SKM-1 treated with dmso at 0.1 percent for 144 hours (cell line): Measurements from ENCODE around the gene ZNF232.
"Not testable (repeated sequence)": the region's sequence is repeated elsewhere in the genome, so short reads cannot be mapped to it uniquely, and the experiment has no call there.

Source experiments
- DNase-seq: peaks from one replicate; lab custom pipeline; 2025; ENCODE audit not compliant: unreplicated experiment; lab: John Stamatoyannopoulos, UW

Gene ZNF232

DNA sequence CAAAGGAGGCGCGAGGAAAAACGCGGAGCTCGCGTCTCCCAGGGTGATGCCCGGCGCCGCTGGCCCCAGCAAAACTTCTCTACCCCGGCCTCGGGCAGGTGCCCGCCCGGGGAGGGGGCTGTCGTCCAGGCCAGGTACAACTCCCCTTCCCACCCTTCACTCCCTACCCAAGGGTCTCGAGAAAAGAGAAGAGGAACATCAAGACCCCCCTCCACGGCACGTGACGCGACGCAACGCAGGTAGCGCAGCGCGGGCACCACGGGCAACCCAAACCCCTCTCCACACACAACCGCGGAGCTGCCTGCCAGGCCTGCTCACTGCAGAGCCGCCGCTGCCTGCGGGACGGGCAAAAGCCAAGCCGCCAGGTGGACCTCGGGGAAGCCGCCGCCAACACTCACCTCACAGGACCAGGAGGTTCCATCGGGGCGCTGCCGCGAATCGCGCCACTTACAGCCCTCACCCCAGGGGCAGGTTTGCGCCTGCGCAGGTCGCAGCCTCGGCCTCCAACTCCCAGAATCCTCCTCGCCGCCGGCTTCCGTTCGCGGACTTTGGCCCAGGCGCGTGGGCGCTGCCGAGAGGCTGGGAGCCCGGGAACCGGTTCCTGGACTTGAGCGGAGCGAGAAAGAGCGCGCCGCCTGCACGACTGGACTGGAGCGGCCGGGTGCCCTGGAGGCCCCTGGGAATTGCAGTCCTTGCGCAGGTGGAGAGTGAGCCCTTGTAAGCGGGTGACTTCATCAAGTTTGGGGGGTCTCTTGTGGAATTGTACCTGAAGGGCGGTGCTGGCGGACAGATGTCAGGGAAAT lies at the start of gene ZNF232:
Gene ZNF232 (minus strand): TSS at position 477 of the 803 bp plus-strand sequence. CDS start 56 bp downstream, at position 421.
- DNase-seq: peak; percentile 74

- not testable (repeated sequence) for DNase-seq
Measured at GRCh38 chr17:5160702-5161101, 49.0 kb upstream of the ZNF232 start.

GRCh38 chr17:5146122-5146521 lies 34.4 kb upstream of the ZNF232 start:
- not testable (repeated sequence) for DNase-seq

DNA sequence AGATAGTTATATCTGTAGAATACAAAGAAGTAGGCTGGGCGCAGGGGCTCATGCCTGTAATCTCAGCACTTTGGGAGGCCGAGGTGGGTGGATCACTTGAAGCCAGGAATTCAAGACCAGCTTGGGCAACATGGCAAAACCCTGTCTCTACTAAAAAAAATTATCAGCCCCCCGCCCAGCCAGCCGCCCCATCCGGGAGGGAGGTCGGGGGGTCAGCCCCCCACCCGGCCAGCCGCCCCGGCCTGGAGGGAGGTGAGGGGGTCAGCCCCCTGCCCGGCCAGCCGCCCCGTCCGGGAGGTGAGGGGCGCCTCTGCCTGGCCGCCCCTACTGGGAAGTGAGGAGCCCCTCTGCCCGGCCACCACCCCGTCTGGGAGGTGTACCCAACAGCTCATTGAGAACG lies 31.2 kb upstream of the ZNF232 start:
- not testable (repeated sequence) for DNase-seq

GRCh38 chr17:5139458-5139732 lies 27.7 kb upstream of the ZNF232 start:
- no peak for DNase-seq

DNA sequence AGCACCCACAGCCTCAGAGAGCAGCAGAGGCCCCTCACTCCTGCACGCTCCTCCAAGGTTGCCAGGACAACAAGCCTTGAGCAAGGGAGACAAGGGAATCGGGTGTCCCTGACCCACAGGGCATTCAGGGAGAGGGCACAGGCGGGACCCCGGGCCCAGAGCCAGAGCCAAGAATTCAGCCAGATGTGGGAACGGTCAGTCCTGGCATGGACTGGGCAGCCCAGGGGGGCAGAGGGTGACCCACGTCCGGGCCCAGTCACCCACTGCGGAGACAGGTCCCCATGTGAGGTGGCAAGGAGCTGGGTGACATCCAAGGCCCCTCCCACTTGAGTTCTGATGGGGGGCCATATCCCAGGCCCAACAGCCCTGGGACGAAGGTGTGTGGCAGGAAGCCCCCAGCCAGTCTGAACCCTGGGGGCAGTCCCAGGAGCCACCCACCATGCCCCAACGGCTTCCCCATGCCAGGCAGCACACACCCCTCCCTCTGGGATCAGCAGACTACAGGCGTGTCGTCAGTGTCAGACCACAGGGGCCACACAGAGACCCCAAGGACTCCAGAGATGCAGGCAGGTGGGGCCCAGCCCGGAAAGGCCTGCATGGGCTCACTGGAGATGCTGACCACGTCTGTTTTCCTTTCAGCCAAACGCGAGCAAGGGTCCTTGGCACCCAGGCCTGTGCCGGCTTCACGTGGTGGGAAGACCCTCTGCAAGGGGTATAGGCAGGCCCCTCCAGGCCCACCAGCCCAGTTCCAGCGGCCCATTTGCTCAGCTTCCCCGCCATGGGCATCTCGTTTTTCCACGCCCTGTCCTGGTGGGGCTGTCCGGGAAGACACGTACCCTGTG lies 27.2 kb upstream of the ZNF232 start:
- no peak for DNase-seq

GRCh38 chr17:5138198-5138544 lies 26.5 kb upstream of the ZNF232 start:
- DNase-seq: not testable (repeated sequence)

GRCh38 chr17:5137511-5138197 lies 26.0 kb upstream of the ZNF232 start:
- DNase-seq: not testable (repeated sequence)

DNA sequence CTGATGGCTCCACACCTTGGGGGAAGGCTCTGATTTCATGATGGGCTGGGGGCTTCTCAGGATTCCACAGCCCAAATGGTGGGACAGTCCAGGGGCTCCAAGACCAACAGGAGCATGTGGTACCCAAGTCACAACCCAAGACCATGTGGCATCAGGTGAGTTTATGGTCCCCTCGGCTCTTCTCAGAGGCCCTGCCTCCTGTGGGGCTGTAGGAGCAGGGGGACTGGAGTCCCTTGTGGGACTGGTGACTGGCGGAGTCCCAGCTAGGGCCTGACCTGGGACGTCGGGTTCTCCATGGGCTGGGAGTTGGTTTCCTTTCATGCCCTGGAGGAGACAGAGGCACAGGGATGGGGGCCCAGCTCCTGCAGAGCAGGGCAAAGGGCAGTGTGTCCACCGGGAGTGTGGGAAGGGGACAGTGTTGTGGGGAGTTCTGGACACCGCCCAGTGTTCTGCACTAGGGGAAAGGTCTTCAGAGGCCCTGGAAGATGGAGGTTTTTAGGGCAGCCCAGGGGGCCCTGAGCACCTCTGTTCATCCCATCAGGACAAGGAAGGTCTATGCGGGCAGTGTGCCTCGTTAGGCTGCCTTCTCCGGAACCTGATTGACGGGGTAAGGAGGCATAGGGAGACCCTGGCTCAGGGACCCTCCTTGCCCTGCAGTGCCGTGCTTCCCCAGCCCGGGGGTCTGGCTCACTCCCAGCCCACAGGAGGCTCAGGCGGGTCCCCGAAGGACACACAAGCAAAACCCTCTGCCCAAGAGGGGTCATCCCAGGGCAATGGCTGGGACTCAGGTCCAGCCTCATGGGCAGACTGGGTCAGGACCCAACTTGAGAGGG lies 25.1 kb upstream of the ZNF232 start:
- not testable (repeated sequence) for DNase-seq

- no peak for DNase-seq
Measured at GRCh38 chr17:5135726-5136579, 24.3 kb upstream of the ZNF232 start.

DNA sequence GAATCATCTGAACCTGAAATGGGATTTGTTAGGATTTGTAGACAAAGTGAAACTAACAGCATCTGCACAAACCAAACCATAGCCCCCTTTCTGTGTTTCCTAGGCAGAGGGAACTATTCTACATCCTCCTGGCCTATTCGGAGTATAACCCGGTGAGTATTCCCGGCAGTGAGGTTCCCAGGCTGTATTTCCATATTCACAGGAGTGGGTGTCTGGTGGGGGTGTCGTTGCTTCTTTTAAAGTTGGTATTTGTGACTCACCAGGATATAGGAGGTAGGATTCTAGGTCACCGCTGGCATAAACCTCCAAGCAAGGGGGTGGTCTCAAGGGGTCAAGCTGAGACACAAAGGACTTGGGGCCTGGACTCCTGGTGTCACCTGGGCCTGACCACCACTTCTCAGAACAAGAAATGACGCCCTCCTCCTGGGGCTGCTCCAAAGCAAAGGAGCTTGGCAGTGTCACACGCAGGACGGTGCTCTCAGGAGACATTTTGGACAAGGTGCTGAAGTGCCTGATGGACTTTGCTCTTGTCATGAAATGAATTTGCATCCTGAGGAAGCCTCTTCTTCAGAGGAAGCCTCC lies 23.5 kb upstream of the ZNF232 start:
- DNase-seq: not testable (repeated sequence)

DNA sequence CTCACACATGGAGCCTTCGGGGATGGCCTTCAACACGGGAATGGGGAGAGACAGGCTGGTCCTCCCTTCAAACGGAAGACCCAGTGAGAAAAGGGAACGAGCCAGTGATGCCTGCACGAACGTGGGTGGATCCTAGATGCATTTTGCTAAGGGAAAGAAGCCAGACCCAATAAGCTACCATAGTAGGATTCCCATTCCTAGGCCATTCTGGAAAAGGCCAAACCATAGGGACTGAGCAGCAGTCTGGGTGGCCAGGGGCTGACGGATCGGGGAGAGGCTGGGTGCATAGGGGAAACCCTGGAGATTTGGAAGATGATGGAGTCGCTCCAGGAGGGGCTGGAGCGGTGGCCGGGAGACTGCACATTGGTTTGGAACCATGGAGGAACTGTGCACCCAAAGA lies 22.9 kb upstream of the ZNF232 start:
- DNase-seq: not testable (repeated sequence)

- not testable (repeated sequence) for DNase-seq
Measured at GRCh38 chr17:5133961-5134360, 22.3 kb upstream of the ZNF232 start.

DNA sequence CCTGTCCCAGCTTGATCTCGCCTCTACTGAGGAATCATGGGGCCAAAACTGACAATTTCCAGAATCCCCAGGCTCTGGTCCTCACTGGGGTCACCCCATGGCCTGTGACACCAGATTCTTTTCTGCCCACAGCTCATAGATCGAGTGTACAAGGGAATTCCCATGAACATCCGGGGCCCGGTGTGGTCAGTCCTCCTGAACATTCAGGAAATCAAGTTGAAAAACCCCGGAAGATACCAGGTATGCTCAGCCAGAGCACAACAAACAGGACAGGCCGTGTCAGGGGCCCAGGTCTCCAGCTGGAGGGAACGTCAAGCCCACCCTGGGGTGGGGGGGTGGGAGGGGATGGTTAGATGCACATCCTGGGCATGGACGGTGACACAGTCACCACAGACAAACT lies 21.6 kb upstream of the ZNF232 start:
- no peak for DNase-seq

GRCh38 chr17:5132503-5133225 lies 21.0 kb upstream of the ZNF232 start:
- DNase-seq: not testable (repeated sequence)

DNA sequence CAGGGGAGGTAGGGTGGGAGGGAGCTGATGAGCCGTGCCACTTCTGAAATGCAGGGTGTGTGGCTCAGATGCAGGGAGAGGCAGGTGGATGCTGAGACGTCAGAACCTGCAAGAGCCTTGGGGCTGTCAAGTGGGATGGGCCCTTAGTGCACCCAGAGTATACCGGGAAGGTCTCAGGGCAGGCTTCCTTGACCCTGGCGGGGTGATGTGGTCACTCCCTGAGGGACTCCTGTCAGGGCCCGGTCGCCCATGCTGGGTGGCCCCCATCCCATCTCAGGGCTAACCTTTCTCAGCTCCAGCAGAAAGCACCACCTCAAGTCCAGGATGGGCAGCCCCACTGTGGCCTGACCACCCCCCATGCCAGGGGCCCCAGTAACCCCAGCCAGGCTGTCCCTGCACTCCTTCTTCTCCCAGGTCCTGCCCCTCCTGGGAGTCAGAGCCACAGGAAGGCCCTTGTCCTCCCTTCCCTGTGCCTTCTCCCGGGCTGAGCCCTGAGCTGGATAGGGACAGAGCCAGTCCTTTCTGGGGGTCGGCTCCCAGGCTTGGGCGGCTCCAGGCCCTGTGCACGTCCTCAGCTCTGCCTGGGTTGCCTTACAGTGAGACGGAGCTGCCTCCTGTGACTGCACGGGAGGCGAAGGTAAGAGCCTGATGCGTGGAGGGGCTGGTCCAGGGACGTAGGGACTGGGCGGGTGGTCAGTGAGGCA lies 20.3 kb upstream of the ZNF232 start:
- DNase-seq: not testable (repeated sequence)

- no peak for DNase-seq
Measured at GRCh38 chr17:5131146-5131715, 19.6 kb upstream of the ZNF232 start.

GRCh38 chr17:5130687-5131086 lies 19.0 kb upstream of the ZNF232 start:
- not testable (repeated sequence) for DNase-seq
